Kidney epithelial cell (primary cell): ENCODE data around the gene USP34. TPM values are rescaled to one million over a fixed set of nuclear protein-coding genes. Genes with fewer than 3 reads are reported as not detected.

Experiments
- DNase-seq: peaks from one replicate; pipeline ENCODE4 v3.0.0-alpha.2; 2010; ENCODE audit warnings: low read depth
- H3K27me3 ChIP-seq: 2 replicates; pipeline ENCODE4 v1.6.0; 2011; ENCODE audit warnings: low read length; ENCODE audit not compliant: control insufficient read depth, insufficient read depth
- H3K36me3 ChIP-seq: 2 replicates; pipeline ENCODE4 v1.5.1; 2011; ENCODE audit warnings: low read length; ENCODE audit not compliant: control insufficient read depth, insufficient read depth
- H3K4me3 ChIP-seq: 2 replicates; pipeline ENCODE4 v1.5.1; 2011; ENCODE audit warnings: low read depth, mild to moderate bottlenecking, control low read depth, low read length
- total RNA-seq: library from RNA; depleted of rRNA; stranded (reverse); fragments of >200 nt; gene quantifications from 2 replicates; pipeline ENCODE4 v1.2.3, GENCODE V29; 2015
- TF ChIP-seq, protein P1 (sequence below): IDR thresholded peaks from 2 replicates; pipeline ENCODE4 v1.5.1; 2011; ENCODE audit warnings: mild to moderate bottlenecking, moderate library complexity, low read length, control low read depth, inconsistent platforms; ENCODE audit not compliant: insufficient read depth, poor library complexity, severe bottlenecking

USP34 gene
- total RNA-seq, 1 donor from 2014 or later = 90.0 TPM

DNA sequence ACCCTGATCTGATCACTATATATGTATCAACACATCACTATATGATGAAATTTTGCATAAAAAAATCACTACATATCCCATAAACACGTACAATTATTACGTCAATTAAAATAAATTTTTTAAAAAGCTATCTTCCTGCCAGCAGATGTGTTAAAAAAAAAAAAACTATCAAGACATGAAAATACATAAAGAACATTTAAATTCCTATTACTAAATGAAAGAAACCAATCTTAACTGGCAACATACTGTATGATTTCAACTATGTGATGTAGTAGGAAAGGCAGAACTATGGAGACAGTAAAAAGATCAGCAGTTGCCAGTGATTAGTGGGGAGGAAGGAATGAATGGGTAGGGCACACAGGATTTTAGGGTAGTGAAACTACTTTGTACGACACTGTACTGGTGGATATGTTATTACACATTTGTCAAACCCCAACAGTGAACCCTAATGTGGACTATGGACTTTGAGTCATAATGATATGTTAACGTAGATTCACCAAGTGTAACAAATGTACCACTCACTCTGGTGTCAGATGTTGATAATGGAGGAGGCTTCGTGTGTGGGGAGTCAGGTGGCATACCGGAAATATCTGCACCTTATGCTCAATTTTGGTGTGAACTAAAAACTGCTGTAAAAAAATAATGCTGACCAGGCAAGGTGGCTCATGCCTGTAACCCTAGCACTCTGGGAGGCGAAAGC lies 27.4 kb downstream of the USP34 start:
- TF ChIP-seq, protein P1, sequence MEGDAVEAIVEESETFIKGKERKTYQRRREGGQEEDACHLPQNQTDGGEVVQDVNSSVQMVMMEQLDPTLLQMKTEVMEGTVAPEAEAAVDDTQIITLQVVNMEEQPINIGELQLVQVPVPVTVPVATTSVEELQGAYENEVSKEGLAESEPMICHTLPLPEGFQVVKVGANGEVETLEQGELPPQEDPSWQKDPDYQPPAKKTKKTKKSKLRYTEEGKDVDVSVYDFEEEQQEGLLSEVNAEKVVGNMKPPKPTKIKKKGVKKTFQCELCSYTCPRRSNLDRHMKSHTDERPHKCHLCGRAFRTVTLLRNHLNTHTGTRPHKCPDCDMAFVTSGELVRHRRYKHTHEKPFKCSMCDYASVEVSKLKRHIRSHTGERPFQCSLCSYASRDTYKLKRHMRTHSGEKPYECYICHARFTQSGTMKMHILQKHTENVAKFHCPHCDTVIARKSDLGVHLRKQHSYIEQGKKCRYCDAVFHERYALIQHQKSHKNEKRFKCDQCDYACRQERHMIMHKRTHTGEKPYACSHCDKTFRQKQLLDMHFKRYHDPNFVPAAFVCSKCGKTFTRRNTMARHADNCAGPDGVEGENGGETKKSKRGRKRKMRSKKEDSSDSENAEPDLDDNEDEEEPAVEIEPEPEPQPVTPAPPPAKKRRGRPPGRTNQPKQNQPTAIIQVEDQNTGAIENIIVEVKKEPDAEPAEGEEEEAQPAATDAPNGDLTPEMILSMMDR = no peak

DNA sequence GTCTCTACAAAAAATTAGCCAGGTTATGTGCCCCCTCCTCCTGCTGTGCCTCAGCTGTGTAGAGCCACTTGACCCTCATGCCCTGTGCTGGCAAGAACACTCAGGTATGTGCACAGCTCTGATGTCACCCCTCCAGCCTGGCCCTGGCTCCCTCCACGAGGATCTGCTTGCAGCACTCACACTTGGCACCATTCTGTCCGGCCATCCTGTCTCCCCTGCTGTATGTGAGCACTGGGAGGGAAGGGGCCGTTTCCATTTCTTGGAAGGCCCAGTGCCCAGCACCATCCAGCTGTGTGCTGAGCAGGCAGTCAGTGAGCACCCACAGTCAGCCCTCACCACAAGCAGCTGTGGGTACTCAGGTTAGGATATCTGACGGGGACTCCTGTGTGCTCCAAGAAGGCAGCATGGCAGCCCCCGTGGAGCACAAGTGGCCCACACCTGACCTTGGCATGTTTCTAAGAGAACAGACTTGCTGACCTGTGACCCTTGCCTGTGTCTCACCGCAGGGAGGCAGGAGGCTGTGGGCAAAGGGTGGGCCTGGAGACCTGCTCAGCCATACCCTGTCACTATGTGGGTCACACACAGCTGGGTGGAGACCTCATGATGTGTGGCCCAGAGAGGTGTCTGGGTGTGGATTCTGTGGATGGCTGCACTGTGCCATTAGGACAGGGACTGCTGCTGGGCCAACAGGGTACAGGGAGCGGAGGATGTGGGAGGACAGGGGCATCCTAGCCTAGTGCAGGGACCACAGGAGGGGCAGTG lies 31.5 kb downstream of the USP34 start:
- no peak for DNase-seq
- Histone ChIP-seq H3K36me3 (no peaks in the 10 kb centered on the region), H3K27me3 (no peaks in the 10 kb centered on the region), H3K4me3 (no peak overlapping the region)
- TF ChIP-seq, protein P1 = no peak

More for the DNA sequence above, 27.4 kb downstream of the USP34 start:
- H3K4me3 ChIP-seq = no peak overlapping the region
- DNase-seq = no peak
- H3K27me3 ChIP-seq = no peaks in the 10 kb centered on the region
- no peaks in the 10 kb centered on the region for H3K36me3 ChIP-seq

DNA sequence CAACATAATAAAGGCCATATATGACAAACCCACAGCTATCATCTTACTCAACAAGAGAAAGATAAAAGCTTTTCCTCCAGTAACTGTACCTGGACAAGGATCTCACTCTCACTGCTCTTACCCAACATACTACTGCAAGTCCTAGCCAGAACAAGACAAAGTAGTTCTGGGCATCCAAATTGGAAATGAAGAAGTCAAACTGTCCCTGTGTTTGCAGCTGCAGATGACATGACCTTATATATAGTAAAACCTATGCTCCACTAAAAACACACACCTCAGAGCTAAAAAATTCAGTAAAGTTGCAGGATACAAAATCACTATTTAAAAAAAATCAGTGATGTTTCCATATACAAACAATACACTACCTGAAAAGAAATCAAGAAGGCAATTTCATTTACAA lies 32.2 kb downstream of the USP34 start:
- TF ChIP-seq, protein P1 = no peak
- Histone ChIP-seq H3K36me3 (no peaks in the 10 kb centered on the region), H3K27me3 (no peaks in the 10 kb centered on the region), H3K4me3 (no peak overlapping the region)
- DNase-seq = no peak

DNA sequence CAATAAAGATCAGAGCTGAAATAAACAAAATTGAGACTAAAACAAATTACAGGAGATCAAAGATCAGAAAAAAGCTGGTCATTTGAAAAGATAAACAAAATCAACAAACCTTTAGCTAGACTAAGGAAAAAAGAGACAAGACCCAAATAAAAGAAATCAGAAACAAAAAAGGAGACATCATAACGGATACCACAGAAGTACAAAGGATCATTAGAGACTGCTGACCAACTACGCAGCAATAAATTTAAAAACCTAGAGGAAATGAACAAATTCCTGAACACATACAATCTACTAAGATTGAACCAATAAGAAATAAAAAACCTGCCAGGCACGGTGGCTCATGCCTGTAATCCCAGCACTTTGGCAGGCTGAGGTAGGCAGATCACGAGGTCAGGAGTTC lies 33.7 kb downstream of the USP34 start:
- Histone ChIP-seq H3K36me3 (no peaks in the 10 kb centered on the region), H3K27me3 (no peaks in the 10 kb centered on the region), H3K4me3 (no peak overlapping the region)
- DNase-seq = no peak
- TF ChIP-seq, protein P1 = no peak

DNA sequence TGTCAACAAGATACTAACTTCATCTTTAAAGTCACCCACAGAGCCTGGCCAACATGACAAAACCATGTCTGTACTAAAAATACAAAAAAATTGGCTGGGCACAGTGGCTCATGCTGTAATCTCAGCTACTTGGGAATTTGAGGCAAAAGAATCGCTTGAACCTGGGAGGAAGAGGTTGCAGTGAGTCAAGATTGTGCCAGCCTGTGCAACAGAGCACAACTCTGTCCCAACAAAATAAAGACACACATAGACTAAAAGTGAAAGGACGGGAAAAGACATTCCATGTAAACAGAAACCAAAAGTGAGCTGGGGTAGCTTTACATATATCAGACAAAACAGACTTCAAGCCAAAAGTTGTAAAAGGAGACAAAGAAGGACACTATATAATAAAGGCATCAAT lies 34.8 kb downstream of the USP34 start:
- DNase-seq = no peak
- TF ChIP-seq, protein P1 = no peak
- no peaks in the 10 kb centered on the region for H3K36me3 ChIP-seq
- no peak overlapping the region for H3K4me3 ChIP-seq
- H3K27me3 ChIP-seq = no peaks in the 10 kb centered on the region
